Sigmoid colon (tissue), 7 donors: ENCODE measurements around the gene TPST2. TPM values are rescaled to one million over a fixed set of nuclear protein-coding genes. Genes with fewer than 3 reads are reported as not detected.

Source experiments
- DNase-seq: peaks from one replicate; pipeline ENCODE4 v3.0.0-alpha.2; 2019
- H3K27ac ChIP-seq, 4 donors: fragments of 200-600 bp; sonication (generic); one replicate each; pipeline ENCODE4 v1.5.1; 2016 to 2019; ENCODE audit warnings: mild to moderate bottlenecking in 1 of 4
- H3K27me3 ChIP-seq, 3 donors: fragments of 200-600 bp; sonication (generic); one replicate each; pipeline ENCODE4 v1.5.1; 2019; ENCODE audit warnings: mild to moderate bottlenecking in 1 of 3
- H3K36me3 ChIP-seq, 4 donors: fragments of 200-600 bp; sonication (generic); one replicate each; pipeline ENCODE4 v1.5.1; 2016 to 2019
- H3K4me1 ChIP-seq, 4 donors: fragments of 200-600 bp; sonication (generic); one replicate each; pipeline ENCODE4 v1.5.1; 2017 to 2019
- H3K4me3 ChIP-seq, 4 donors: fragments of 200-600 bp; sonication (generic); one replicate each; pipeline ENCODE4 v1.5.1; 2017 to 2019; ENCODE audit warnings: mild to moderate bottlenecking in 2 of 4, moderate library complexity in 1 of 4
- H3K9me3 ChIP-seq, 4 donors: fragments of 200-600 bp in 3 of 4; sonication (generic) in 3 of 4; one replicate each; pipeline versions ENCODE4 v1.5.1 to v1.6.1; 2013 to 2019
- CTCF ChIP-seq, 4 experiments: fragments of 450-650 bp in 3 of 4; fragments of 200-600 bp in 1 of 4; IDR thresholded peaks; one replicate each; pipeline ENCODE4 v1.5.1; 2016 to 2019; ENCODE audit warnings: antibody characterized with exemption in 4 of 4, mild to moderate bottlenecking in 3 of 4, moderate library complexity in 2 of 4
- EP300 ChIP-seq, 4 donors: sonication (generic); formaldehyde crosslinking; IDR thresholded peaks; one replicate each; pipeline ENCODE4 v1.6.1; 2017; ENCODE audit warnings: antibody characterized with exemption in 4 of 4
- POLR2A ChIP-seq, 2 donors: fragments of 450-650 bp; IDR thresholded peaks; one replicate each; pipeline ENCODE4 v1.6.1; 2016; ENCODE audit warnings: antibody characterized with exemption in 2 of 2, mild to moderate bottlenecking in 2 of 2, moderate library complexity in 2 of 2
- POLR2AphosphoS5 ChIP-seq, 4 donors: sonication (generic); formaldehyde crosslinking; IDR thresholded peaks; one replicate each; pipeline ENCODE4 v1.6.1; 2017; ENCODE audit warnings: antibody characterized with exemption in 4 of 4
- WGBS, 2 donors: extraction: QIAGEN DNeasy Blood & Tissue Kit; methylation state at CpG; one replicate each; pipeline ENCODE4 v1.1.7; 2013; 5-methylcytosine and 5-hydroxymethylcytosine counted together
- intact Hi-C: fragments of 100-400 bp; cut with DNase I; formaldehyde crosslinking; loops from one replicate; pipeline ENCODE4 v1.15.1; 2023
- polyA plus RNA-seq, 3 donors: library from polyadenylated mRNA; stranded (reverse); fragments of 200-250 nt; gene quantifications; one replicate each; pipeline ENCODE4 v1.2.3, GENCODE V29; 2013
- total RNA-seq, 4 donors: library from RNA; depleted of rRNA; stranded (reverse); fragments of >200 nt; gene quantifications; one replicate each; pipeline ENCODE4 v1.1.0, GENCODE V29; 2016
- donor health status: healthy with polysubstance abuse.
- donor health status: Bipolar disorder and iron deficiency.
- donor health status: healthy.

The TPST2 gene
- total RNA-seq (10 to 100 TPM; 15.9 to 24.3 (median 17.2) TPM), polyA plus RNA-seq (10 to 100 TPM in 1 of 3 donors, 1 to 10 TPM in 2; 5.1 to 13.8 (median 5.4) TPM)

DNA sequence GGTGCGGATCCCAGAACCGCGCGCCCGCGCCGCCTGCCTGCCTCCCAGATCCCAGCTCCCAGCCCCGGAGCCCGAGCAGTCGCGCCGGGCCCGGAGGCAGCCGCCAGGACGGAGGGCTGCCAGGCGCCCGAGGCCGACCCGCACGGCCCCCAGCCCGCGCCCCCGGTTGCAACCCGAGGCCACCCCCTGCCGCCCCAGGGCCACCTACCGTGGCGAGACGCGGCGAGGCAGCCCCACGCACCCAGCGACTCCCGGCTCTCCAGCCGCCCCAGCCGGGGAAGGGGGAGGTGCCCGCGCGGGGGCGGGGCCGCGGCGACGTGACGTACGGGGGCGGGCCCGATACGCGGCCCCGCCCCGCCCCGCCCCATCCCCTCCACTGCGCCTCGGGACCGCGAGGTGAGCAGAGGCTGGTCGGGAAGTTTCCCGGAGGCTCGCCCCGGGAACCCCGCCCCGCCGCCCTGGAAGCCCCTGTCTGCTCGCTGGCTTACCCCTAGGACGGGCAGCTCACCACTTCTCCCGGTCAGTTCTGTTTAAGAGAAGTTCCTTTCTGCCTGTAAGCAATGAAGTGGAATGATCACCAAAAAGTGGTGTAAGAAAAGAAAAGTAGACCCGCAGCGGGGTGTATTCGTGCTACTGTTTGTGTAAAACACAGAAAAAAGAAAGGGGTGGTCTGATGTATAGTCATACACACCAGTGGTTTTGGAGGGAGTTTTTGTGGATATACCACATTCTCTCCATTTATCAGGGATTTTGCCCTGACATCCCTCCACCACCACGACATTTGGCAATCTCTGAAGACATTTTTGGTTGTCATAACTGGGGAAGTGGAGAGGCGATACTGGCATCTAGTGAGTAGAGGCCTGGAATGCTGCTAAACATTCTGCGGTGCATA lies at the start of gene TPST2:
TSS of gene TPST2 (minus strand) at position 288 of the 892 bp plus-strand sequence. CDS start 48,502 bp downstream, outside the sequence.
- intact Hi-C loops: loop anchor here (2.0 to 5.0 kb wide), 2 partner anchors 67 to 77 kb away; partner anchors contain the start of genes MIAT and TFIP11
- Histone ChIP-seq H3K9me3 (no peaks in the 10 kb centered on the region), H3K27ac (peak within 1 kb of the TSS; percentile 75 to 80 (median 78)), H3K27me3 (no peaks in the 10 kb centered on the region), H3K4me3 (peak within 1 kb of the TSS; percentile 65 to 85 (median 78)), H3K4me1 (peaks cover 4 to 19% (median 12%) of the 10 kb centered on the region in 4 donors), H3K36me3 (no peaks in the 10 kb centered on the region)
- WGBS, 2 donors: 1% methylated on average over 72 of the region's 72 CpGs
- DNase-seq: peak; percentile 86
- TF ChIP-seq POLR2AphosphoS5 (IDR thresholded peaks at IDR 0.05) (peak in 3 of 4 donors; percentile 74 to 87 (median 75)), CTCF (IDR thresholded peaks at IDR 0.05) (no peak), POLR2A (IDR thresholded peaks at IDR 0.05) (peak; percentile 25 to 37)

- TF ChIP-seq POLR2A (IDR thresholded peaks at IDR 0.05): no peak
- TF ChIP-seq EP300 (IDR thresholded peaks at IDR 0.05): no peak
- no peak for TF ChIP-seq CTCF (IDR thresholded peaks at IDR 0.05)
- Histone ChIP-seq H3K36me3 (no peaks in the 10 kb centered on the region), H3K27ac (no peak overlapping the region), H3K4me1 (no peaks in the 10 kb centered on the region), H3K9me3 (no peaks in the 10 kb centered on the region), H3K4me3 (no peak overlapping the region), H3K27me3 (peaks cover 0 to 24% (median 8%) of the 10 kb centered on the region in 3 donors)
- no peak for DNase-seq
- intact Hi-C loops: no loop called here
- WGBS, 2 donors: 35 to 69% methylated on average over 1 of the region's 1 CpG
Observed at GRCh38 chr22:26636296-26636695, 46.4 kb upstream of the TPST2 start.

- H3K36me3 ChIP-seq: no peaks in the 10 kb centered on the region
- 89 to 93% methylated on average over 2 of the region's 2 CpGs for WGBS, 2 donors
- peaks cover 0 to 14% (median 2%) of the 10 kb centered on the region in 3 donors for H3K27me3 ChIP-seq
- TF ChIP-seq EP300 (IDR thresholded peaks at IDR 0.05) (no peak), POLR2AphosphoS5 (IDR thresholded peaks at IDR 0.05) (no peak), CTCF (IDR thresholded peaks at IDR 0.05) (no peak), POLR2A (IDR thresholded peaks at IDR 0.05) (no peak)
- H3K4me1 ChIP-seq: no peaks in the 10 kb centered on the region
- no peaks in the 10 kb centered on the region for H3K9me3 ChIP-seq
- no peak overlapping the region for H3K27ac ChIP-seq
- DNase-seq: no peak
- H3K4me3 ChIP-seq: no peak overlapping the region
- intact Hi-C loops: no loop called here
Observed at GRCh38 chr22:26635117-26635516, 45.2 kb upstream of the TPST2 start.

- TF ChIP-seq POLR2AphosphoS5 (IDR thresholded peaks at IDR 0.05) (no peak), CTCF (IDR thresholded peaks at IDR 0.05) (no peak), EP300 (IDR thresholded peaks at IDR 0.05) (no peak), POLR2A (IDR thresholded peaks at IDR 0.05) (no peak)
- H3K27ac ChIP-seq: no peak overlapping the region
- H3K4me3 ChIP-seq: no peak overlapping the region
- no peaks in the 10 kb centered on the region for H3K36me3 ChIP-seq
- peaks cover 0 to 10% (median 0%) of the 10 kb centered on the region in 3 donors for H3K27me3 ChIP-seq
- no peak for DNase-seq
- intact Hi-C loops: no loop called here
- 95 to 96% methylated on average over 3 of the region's 3 CpGs for WGBS, 2 donors
- H3K4me1 ChIP-seq: no peaks in the 10 kb centered on the region
- H3K9me3 ChIP-seq: no peaks in the 10 kb centered on the region
Observed at GRCh38 chr22:26634189-26634588, 44.3 kb upstream of the TPST2 start.
